H1 (cell line): ENCODE measurements around the gene GTF2A1. TPM values are rescaled to one million over a fixed set of nuclear protein-coding genes. Genes with fewer than 3 reads are reported as not detected.

Experiments used
- CTCF ChIA-PET: fragments of 300-600 bp; sonication (Branson Sonifier 250); formaldehyde crosslinking; loops from one replicate; lab custom pipeline; 2021; ENCODE audit not compliant: partially characterized antibody; lab: Charles Lee
- POLR2A ChIA-PET: fragments of 300-600 bp; sonication (Branson Sonifier 250); formaldehyde crosslinking; loops from one replicate; lab custom pipeline; 2021; ENCODE audit warnings: inconsistent platforms; ENCODE audit not compliant: partially characterized antibody; lab: Charles Lee
- DNase-seq, 2 experiments: peaks; one replicate each; pipeline versions ENCODE4 v3.0.0 to v3.0.0-alpha.2; 2010 to 2022; ENCODE audit warnings: low spot score in 2 of 2, low read depth in 1 of 2, mixed read lengths in 1 of 2
- FAIRE-seq: peaks from 2 replicates; lab custom pipeline; 2011; peaks lifted over from hg19 to GRCh38; lab: Jason Lieb, UNC
- H2AFZ ChIP-seq: 2 replicates; pipeline ENCODE4 v1.8.1; 2012; ENCODE audit warnings: low read length, inconsistent platforms
- H2AK5ac ChIP-seq: 2 replicates; pipeline ENCODE4 v1.6.1; 2013; ENCODE audit warnings: low read depth, low read length
- H2BK120ac ChIP-seq: replicated peaks from 2 replicates; pipeline ENCODE3; 2013; ENCODE audit warnings: low read depth, low read length, inconsistent platforms
- H2BK12ac ChIP-seq: 2 replicates; pipeline ENCODE4 v1.6.1; 2013; ENCODE audit warnings: low read depth, low read length
- H2BK15ac ChIP-seq: 2 replicates; pipeline ENCODE4 v1.6.1; 2013; ENCODE audit warnings: low read length
- H2BK20ac ChIP-seq: 2 replicates; pipeline ENCODE4 v1.6.1; 2013; ENCODE audit warnings: low read length
- H2BK5ac ChIP-seq: 2 replicates; pipeline ENCODE4 v1.6.1; 2013; ENCODE audit warnings: low read depth, low read length
- H3K14ac ChIP-seq: 2 replicates; pipeline ENCODE4 v1.6.1; 2013; ENCODE audit warnings: inconsistent platforms; ENCODE audit not compliant: insufficient read length
- H3K18ac ChIP-seq: 2 replicates; pipeline ENCODE4 v1.6.1; 2013; ENCODE audit warnings: low read length; ENCODE audit errors: extremely low read depth
- H3K23ac ChIP-seq: 2 replicates; pipeline ENCODE4 v1.6.1; 2013; ENCODE audit warnings: inconsistent platforms; ENCODE audit not compliant: insufficient read length
- H3K23me2 ChIP-seq: 2 replicates; pipeline ENCODE4 v1.6.1; 2013; ENCODE audit warnings: low read depth, low read length
- H3K27ac ChIP-seq: 2 replicates; pipeline ENCODE4 v1.6.1; 2011; ENCODE audit warnings: low read depth, low read length, inconsistent platforms
- H3K27me3 ChIP-seq, 4 experiments: replicated peaks in 1 of 4; 1 replicate in 1 of 4; 2 replicates in 3 of 4; pipeline versions ENCODE4 v1.6.1 to v1.8.1; 2011 to 2013; ENCODE audit warnings: low read length in 3 of 4, mild to moderate bottlenecking in 3 of 4, inconsistent platforms in 2 of 4, mixed read lengths in 2 of 4, moderate library complexity in 1 of 4; ENCODE audit not compliant: control insufficient read depth in 3 of 4, insufficient read depth in 3 of 4; ENCODE audit errors: extremely low read depth in 1 of 4
- H3K36me3 ChIP-seq, 4 experiments: 2 replicates each; pipeline versions ENCODE4 v1.6.1 to v1.8.1; 2011 to 2013; ENCODE audit warnings: mild to moderate bottlenecking in 4 of 4, low read length in 3 of 4, moderate library complexity in 2 of 4, control low read depth in 1 of 4, inconsistent platforms in 1 of 4; ENCODE audit not compliant: insufficient read depth in 4 of 4, control insufficient read depth in 2 of 4
- H3K4ac ChIP-seq: replicated peaks from 2 replicates; pipeline ENCODE3; 2013; ENCODE audit warnings: low read length, low read depth, mixed read lengths, inconsistent platforms; ENCODE audit not compliant: insufficient read length
- H3K4me1 ChIP-seq, 4 experiments: replicated peaks in 1 of 4; 1 replicate in 1 of 4; 2 replicates in 3 of 4; pipeline versions ENCODE4 v1.6.1 to v1.8.1; 2011 to 2013; ENCODE audit warnings: low read length in 3 of 4, inconsistent platforms in 2 of 4, mixed read lengths in 1 of 4; ENCODE audit not compliant: insufficient read depth in 4 of 4, control insufficient read depth in 3 of 4
- H3K4me2 ChIP-seq, 2 experiments: 2 replicates each; pipeline versions ENCODE4 v1.6.1 to v1.8.1; 2011 to 2013; ENCODE audit warnings: low read depth in 2 of 2, low read length in 2 of 2, control low read depth in 1 of 2, inconsistent platforms in 1 of 2, mild to moderate bottlenecking in 1 of 2; ENCODE audit not compliant: insufficient read depth in 1 of 2
- H3K4me3 ChIP-seq, 4 experiments: fragments of 200-600, 300-600 bp in 1 of 4; sonication (generic), shearing (Covaris generic), sonication (Bioruptor Twin) in 1 of 4; 2 replicates each; pipeline versions ENCODE4 v1.5.1 to v1.8.1; 2011 to 2016; ENCODE audit warnings: low read length in 4 of 4, low read depth in 3 of 4, control low read depth in 2 of 4, inconsistent platforms in 2 of 4, mild to moderate bottlenecking in 2 of 4, mixed read lengths in 1 of 4, moderate library complexity in 1 of 4; ENCODE audit not compliant: insufficient read depth in 2 of 4; ENCODE audit errors: extremely low read depth in 1 of 4
- H3K56ac ChIP-seq: replicated peaks from 2 replicates; pipeline ENCODE3; 2013; ENCODE audit warnings: low read depth, mild to moderate bottlenecking, mixed read lengths, low read length, inconsistent platforms; ENCODE audit not compliant: insufficient read length
- H3K79me1 ChIP-seq: 2 replicates; pipeline ENCODE4 v1.6.1; 2013; ENCODE audit warnings: low read depth, low read length, control low read depth
- H3K79me2 ChIP-seq, 2 experiments: 2 replicates each; pipeline versions ENCODE4 v1.6.1 to v1.8.1; 2012 to 2013; ENCODE audit warnings: low read length in 2 of 2, mild to moderate bottlenecking in 2 of 2, inconsistent platforms in 1 of 2; ENCODE audit not compliant: insufficient read depth in 2 of 2, control insufficient read depth in 1 of 2
- H3K9ac ChIP-seq, 4 experiments: replicated peaks in 1 of 4; 1 replicate in 1 of 4; 2 replicates in 3 of 4; pipeline versions ENCODE4 v1.6.1 to v1.8.1; 2011 to 2013; ENCODE audit warnings: low read depth in 3 of 4, low read length in 3 of 4, control low read depth in 2 of 4, mild to moderate bottlenecking in 2 of 4, moderate library complexity in 2 of 4, inconsistent platforms in 1 of 4; ENCODE audit errors: extremely low read depth in 1 of 4
- H3K9me3 ChIP-seq, 2 experiments: 2 replicates each; pipeline versions ENCODE4 v1.6.1 to v1.8.1; 2012 to 2013; ENCODE audit warnings: mild to moderate bottlenecking in 2 of 2, moderate library complexity in 2 of 2, control low read depth in 1 of 2, inconsistent platforms in 1 of 2, low read depth in 1 of 2, low read length in 1 of 2, mixed read lengths in 1 of 2; ENCODE audit not compliant: insufficient read depth in 2 of 2
- H4K20me1 ChIP-seq, 2 experiments: replicated peaks in 1 of 2; 2 replicates each; pipeline versions ENCODE3 to v1.8.1; 2011 to 2013; ENCODE audit warnings: inconsistent platforms in 2 of 2, low read length in 2 of 2, mild to moderate bottlenecking in 1 of 2; ENCODE audit not compliant: insufficient read depth in 2 of 2, control insufficient read depth in 1 of 2
- H4K5ac ChIP-seq: 2 replicates; pipeline ENCODE4 v1.6.1; 2013; ENCODE audit warnings: low read length, low read depth, mixed read lengths, inconsistent platforms; ENCODE audit not compliant: insufficient read length
- H4K8ac ChIP-seq: 2 replicates; pipeline ENCODE4 v1.8.0; 2013; ENCODE audit warnings: mild to moderate bottlenecking, moderate library complexity, low read length, inconsistent platforms; ENCODE audit not compliant: insufficient read depth; ENCODE audit errors: extremely low read depth
- H4K91ac ChIP-seq: replicated peaks from 2 replicates; pipeline ENCODE3; 2013; ENCODE audit warnings: low read length, mixed read lengths, inconsistent platforms; ENCODE audit not compliant: insufficient read length
- FOSL1 ChIP-seq: IDR thresholded peaks from 2 replicates; pipeline ENCODE4 v1.6.1; 2011; ENCODE audit warnings: mild to moderate bottlenecking, low read depth, low read length, moderate library complexity; ENCODE audit not compliant: insufficient read depth
- MAX ChIP-seq: IDR thresholded peaks from 2 replicates; pipeline ENCODE4 v1.6.1; 2012; ENCODE audit warnings: inconsistent platforms
- NRF1 ChIP-seq: IDR thresholded peaks from 2 replicates; pipeline ENCODE4 v1.6.1; 2011; ENCODE audit warnings: mild to moderate bottlenecking, low read depth, low read length, improper control_type of control experiment
- PHF8 ChIP-seq: fragments of 200-600 bp; sonication (generic); conservative IDR thresholded peaks from 2 replicates; pipeline ENCODE4 v1.7.1; 2012; ENCODE audit warnings: low read depth, mild to moderate bottlenecking, inconsistent platforms, low read length, moderate library complexity
- SAP30 ChIP-seq: fragments of 300-600 bp; sonication (generic); IDR thresholded peaks from 2 replicates; pipeline ENCODE4 v1.7.1; 2012; ENCODE audit warnings: low read length, moderate library complexity, mild to moderate bottlenecking, inconsistent platforms; ENCODE audit not compliant: insufficient read depth, insufficient replicate concordance
- WGBS, 2 experiments: shearing (Covaris generic) in 1 of 2; methylation state at CpG; one replicate each; pipeline versions ENCODE4 v1.1.6 to v1.1.7; 2013 to 2015; ENCODE audit warnings: low lambda C conversion rate in 2 of 2, mixed read lengths in 2 of 2, inconsistent platforms in 1 of 2, low coverage in 1 of 2, missing lambda C conversion rate in 1 of 2; ENCODE audit not compliant: insufficient replicate concordance in 2 of 2, insufficient coverage in 1 of 2, insufficient read length in 1 of 2; ENCODE audit errors: extremely low coverage in 1 of 2, missing lambda C conversion rate in 1 of 2; 5-methylcytosine and 5-hydroxymethylcytosine counted together
- polyA plus RNA-seq, 7 experiments: library from polyadenylated mRNA; depleted of rRNA in 3 of 7; stranded (reverse) in 5 of 7; unstranded in 2 of 7; fragments of >200 nt in 5 of 7; fragments of 200-250 nt in 2 of 7; gene quantifications; 1 replicate in 5 of 7; 2 replicates in 1 of 7; 4 replicates in 1 of 7; pipeline versions ENCODE4 v1.2.1 to v1.2.3, GENCODE V29; 2011 to 2013; ENCODE audit warnings: missing spikeins in 2 of 7, mixed read lengths in 2 of 7
- total RNA-seq: library from RNA; stranded (reverse); fragmentation: NEBNext Ultra II Directional; extraction: Animal tissue kit (Norgen Biotek cat#: 25700); gene quantifications from 2 replicates; pipeline ENCODE4 v1.2.1, GENCODE V29; 2021

The GTF2A1 gene
- total and polyA plus RNA-seq, 2 of the 8 experiments (the other 6 are each of a cell fraction or from before 2014, with no cell fraction given) = 24.1 to 57.8 TPM

- Histone ChIP-seq H3K79me1 (no peaks in the 10 kb centered on the region), H2BK15ac (no peak overlapping the region), H3K14ac (no peak overlapping the region), H3K4me1 (peaks cover 0 to 5% (median 0%) of the 10 kb centered on the region in 4 experiments; a peak in 4 of 7 replicates), H3K18ac (peak overlapping the region; percentile 88), H2AFZ (0 out of 2 replicates have a peak overlapping the region, but pooled peaks have one; percentile 1), H2BK12ac (peak overlapping the region; percentile 95; the same call in 1 of the 2 replicates), H2BK120ac (peak overlapping the region; percentile 68), H3K4ac (peak overlapping the region; percentile 80), H3K4me3 (peak overlapping the region; percentile 70 to 97 (median 87)), H2BK5ac (peak overlapping the region; percentile 98), H3K79me2 (peaks cover 0 to 32% of the 10 kb centered on the region in 2 experiments; a peak in 3 of 4 replicates), H3K56ac (peak overlapping the region; percentile 56), H3K9ac (peak overlapping the region; percentile 82 to 98 (median 96)), H3K27ac (peak overlapping the region; percentile 99), H3K36me3 (peaks cover 0 to under 1% (median 0%) of the 10 kb centered on the region in 4 experiments; a peak in 1 of 8 replicates), H3K9me3 (no peaks in the 10 kb centered on the region), H3K23me2 (peaks cover 6% of the 10 kb centered on the region; the same call in 1 of the 2 replicates), H2BK20ac (0 out of 2 replicates have a peak overlapping the region, but pooled peaks have one; percentile 5), H2AK5ac (peak overlapping the region; percentile 55; the same call in 1 of the 2 replicates), H4K20me1 (peaks cover 0 to 2% of the 10 kb centered on the region in 2 experiments), H4K5ac (peak overlapping the region; percentile 40), H3K27me3 (no peaks in the 10 kb centered on the region), H4K8ac (peak overlapping the region; percentile 96; the same call in 1 of the 2 replicates), H3K4me2 (peak overlapping the region; percentile 72 to 82), H3K23ac (no peak overlapping the region), H4K91ac (peak overlapping the region; percentile 53)
- POLR2A ChIA-PET = interaction anchor here (0.6 to 4.0 kb wide), 38 partner anchors 9 to 281 kb away, joined by 3 to 38 read pairs (median 4); no protein-coding TSS in a partner anchor
- DNase-seq (no peak), FAIRE-seq (no peak)
- CTCF ChIA-PET = interaction anchor here (1.0 to 1.7 kb wide), 5 partner anchors 11 to 243 kb away, joined by 3 to 7 read pairs (median 4); no protein-coding TSS in a partner anchor
- WGBS, 2 experiments = 13% methylated on average over 16 of the region's 16 CpGs; no CpG with 5 or more reads in 1 of the 2 experiments
- no peak for TF ChIP-seq NRF1
- TF ChIP-seq SAP30 = peak; percentile 45
- TF ChIP-seq PHF8 = peak; percentile 77
- TF ChIP-seq FOSL1 = no peak
- no peak for TF ChIP-seq MAX
Observed at GRCh38 chr14:81221579-81222102, 882 bp upstream of the GTF2A1 start.
